Hypothalamus (tissue), 51 donors: ENCODE results near the gene DDX1.
"Not testable (repeated sequence)": the region's sequence is repeated elsewhere in the genome, so short reads cannot be mapped to it uniquely, and the experiment has no call there.

Source experiments
- DNase-seq, 51 donors: peaks; one replicate each; lab custom pipeline; 2025; lab: John Stamatoyannopoulos, UW

The DDX1 gene

DNA sequence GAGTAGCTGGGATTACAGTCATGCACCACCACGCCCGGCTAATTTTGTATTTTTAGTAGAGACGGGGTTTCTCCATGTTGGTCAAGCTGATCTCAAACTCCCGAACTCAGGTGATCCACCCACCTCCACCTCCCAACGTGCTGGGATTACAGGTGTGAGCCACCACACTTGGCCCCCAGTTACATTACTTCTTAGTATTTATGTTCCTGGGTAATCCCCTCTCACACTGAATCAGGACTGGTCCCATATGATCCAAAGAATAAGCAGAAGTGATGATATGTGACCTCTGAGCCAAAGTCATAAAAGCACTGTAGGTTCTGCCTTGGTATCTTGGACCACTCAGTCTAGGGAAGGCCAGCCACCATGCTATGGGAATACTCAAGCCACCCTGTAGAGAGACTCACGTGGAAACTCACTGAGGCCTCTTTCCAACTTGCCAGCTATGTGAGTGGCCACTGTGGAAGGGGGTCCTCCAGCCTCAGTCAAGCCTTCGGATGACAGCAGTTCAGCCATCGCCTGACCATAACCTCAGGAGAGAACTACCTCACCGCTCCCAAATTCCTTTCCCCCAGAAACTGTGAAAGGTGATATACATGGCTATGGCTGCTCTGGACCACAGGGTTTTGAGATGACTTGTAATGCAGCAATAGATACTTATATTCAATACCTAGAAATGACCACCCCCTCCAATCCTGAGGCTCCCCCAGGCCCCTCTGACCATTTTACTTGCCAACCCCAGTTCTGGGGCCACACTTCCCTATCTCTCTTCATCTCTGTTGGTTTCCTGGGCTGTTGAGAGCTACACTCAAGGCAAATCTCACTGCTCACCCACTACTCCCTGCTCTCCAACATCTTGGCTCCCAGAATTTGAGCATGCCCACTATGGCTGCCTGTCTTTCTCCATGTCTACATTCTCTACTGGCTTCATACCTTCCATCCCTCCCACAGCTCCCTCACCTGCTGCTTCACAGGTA lies 80.5 kb downstream of the DDX1 start:
- DNase-seq, result no peak

DNA sequence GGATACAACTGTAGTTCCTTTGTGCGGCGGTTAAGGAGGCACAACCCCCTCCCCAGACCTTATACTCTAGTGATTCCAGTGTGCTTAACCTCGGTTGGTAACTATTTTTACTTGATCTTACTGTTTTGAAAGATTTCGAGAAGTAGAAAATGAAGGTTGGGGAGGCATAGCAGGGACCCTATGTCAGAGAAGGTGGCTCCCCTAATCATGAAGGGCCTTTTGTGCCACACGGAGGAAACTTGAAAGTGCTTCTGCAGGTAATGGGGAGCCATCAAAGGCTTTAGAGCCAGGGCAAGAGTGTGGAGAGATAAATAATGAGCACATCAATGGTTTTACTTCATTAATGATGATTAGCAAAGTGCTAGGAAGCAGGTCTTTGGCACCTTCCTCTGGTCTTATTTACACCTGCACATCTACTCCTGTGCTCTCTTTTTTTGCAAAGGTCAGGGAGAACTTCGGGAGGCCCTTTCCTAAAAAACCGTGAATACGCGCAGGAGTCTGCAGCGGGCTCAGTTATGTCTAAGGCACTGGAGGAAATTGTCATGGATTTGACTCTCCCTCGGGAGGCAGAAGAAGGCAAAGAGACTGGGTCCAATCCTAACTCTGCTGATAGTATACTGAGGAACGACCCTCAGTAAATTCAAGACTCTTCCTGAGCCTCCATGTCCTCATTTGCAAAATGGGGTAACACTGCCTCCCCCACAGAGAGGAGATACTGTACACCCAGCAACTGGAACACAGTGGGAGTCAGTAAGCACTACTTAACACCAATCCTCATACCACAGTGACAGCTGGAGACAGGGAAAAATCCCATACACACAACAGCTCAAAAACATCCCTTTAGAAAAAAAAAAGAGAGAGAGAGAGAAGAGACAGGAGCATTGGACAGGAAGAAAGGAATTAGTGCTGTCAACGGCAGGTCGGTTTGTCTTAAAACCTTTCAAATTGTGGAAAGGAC lies 81.6 kb downstream of the DDX1 start:
- no peak for DNase-seq

- no peak for DNase-seq
Measured at GRCh38 chr2:15673919-15674636, 82.4 kb downstream of the DDX1 start.

DNA sequence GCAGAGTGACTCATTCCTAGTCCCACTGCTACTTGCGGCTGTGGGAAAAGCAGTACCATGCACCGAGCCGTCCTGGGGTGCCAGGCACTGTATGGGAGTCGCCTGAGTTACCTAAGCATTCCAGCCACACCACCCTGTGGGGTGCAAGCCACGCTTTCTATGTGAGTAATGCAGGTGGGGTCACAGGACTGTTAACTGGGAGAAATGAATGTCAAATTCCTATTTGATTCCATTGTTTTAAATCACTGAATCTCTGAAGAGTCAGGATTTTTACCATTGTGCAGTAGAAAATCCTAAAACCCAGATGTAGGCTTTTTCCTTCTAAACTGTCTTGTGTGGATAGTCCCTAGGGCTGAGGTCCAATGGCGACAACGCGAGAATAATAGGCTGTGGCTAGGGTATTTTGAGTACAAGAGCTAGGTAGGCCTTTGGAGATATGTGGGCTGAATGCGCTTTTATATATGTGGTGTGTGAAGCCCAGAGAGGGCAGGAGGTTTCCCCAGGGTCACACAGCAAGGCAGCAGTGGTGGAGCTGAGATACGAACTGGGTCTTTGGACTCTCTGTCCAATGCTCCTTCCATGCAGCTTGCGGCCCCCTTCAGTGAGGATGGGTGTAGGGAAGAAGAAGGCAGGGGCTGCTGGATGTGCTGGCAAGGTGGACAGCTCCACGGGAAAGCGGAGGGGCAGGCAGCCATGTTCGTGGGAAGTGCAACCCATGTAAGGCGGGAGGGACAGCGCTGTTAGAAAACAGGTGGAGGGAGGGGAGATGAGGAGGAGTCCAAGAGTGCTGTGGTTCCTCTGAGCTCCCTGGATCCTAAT lies 83.2 kb downstream of the DDX1 start:
- DNase-seq, result no peak

DNA sequence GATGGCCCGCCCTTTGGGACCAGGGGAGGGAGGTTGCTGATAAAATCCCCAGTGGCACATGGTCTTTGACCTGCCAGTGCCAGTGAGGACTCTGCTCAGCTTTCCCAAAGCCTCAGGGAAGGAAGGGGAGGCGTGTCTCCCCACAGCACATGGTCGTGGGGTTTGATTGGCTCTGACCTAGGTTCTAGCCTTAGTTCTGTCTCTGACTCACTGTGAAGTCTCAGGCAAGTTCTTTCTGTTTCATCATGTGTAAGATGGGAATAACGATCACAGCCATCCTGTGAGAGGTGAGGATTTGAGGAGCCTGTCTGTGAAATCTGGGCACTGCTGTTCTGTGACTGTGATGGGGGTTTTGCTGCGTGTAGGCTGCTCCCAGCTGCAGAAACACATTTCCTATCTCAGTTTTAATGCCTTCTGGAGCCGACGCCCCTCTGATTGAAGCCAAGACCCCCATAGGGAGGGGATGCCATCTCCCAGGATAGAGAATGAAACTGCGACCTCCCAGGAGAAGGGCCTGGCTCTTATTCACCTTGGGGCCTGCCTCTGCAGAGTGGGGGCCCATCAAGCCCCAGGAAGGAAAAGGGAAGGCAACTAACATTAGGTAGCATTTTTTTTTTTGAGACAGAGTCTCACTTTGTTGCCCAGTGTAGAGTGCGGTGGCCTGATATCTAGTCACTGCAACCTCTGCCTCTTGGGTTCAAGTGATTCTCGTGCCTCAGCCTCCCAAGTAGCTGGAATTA lies 84.0 kb downstream of the DDX1 start:
- DNase-seq, result no peak

DNA sequence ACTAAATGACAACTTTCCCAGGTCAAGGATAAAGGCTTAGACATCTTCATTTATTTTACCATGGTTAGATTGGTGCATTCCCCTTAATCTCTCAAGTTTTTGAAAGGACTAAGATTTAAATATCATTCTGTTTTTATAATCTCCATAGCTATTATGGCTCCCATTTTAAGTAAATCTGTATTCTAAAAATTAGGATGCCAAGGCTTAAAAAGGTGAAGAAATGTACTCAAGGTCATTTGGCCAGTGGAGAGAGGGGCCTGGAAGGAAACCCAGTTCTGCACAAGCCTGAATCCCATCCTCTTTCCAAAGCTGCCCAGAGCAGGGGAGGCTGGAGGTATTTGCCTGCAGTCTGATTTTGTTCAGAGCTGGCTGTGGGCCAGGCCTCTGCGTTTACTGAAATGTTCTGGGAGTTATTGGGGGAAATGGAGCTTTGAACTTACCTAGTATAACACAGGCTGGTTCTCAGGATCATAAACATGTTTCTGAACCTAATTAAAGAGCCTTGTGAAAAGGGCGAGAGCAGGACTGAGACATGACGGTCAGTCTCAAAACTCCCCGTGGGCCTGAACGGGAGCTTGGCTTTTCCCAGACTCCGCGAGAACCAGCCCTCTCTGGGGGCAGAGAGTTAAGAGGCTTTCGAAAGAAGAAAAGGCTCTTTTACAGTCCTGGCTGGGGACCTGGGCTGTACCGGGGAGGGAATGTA lies 85.6 kb downstream of the DDX1 start:
- peak in 8 of 51 donors; percentile 1 to 26 (median 8) for DNase-seq

GRCh38 chr2:15678346-15678745 lies 86.7 kb downstream of the DDX1 start:
- no peak for DNase-seq

- DNase-seq, result no peak
Measured at GRCh38 chr2:15678909-15679308, 87.2 kb downstream of the DDX1 start.

DNA sequence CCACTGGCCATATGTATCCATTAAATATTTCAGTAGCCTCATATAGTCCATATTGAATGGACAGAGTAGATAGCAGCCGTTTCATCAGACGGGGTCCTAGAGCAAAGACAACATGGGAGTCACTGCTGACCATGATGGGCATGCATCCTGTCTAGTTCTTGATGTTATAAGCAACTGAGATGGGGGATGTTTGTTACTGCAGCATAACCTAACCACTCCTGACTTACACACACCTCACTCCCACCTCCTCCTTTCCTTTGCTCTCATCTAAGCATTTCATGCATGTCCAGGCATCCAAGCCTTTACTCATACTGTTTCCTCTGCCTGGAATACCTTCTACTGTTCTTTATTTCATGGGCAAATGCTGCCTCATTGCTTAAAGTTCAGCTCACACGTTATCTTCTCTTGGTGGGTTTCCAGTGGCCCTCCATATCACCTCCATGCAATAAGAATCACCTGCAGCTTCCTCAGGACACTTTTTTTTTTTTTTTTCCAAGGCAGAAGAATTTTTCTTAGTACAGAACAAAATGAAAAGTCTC lies 87.8 kb downstream of the DDX1 start:
- DNase-seq, result no peak

DNA sequence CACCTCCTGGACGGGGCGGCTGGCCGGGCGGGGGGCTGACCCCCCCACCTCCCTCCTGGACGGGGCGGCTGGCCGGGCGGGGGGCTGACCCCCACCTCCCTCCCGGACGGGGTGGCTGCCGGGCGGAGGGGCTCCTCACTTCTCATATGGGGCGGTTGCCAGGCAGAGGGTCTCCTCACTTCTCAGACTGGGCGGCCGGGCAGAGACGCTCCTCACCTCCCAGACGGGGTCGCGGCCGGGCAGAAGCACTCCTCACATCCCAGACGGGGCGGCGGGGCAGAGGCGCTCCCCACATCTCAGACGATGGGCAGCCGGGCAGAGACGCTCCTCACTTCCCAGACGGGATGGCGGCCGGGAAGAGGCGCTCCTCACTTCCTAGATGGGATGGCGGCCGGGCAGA lies 88.5 kb downstream of the DDX1 start:
- not testable (repeated sequence) for DNase-seq
